A549 (cell line): Measurements from ENCODE around the gene PPP2R3B. TPM values are rescaled to one million over a fixed set of nuclear protein-coding genes. Genes with fewer than 3 reads are reported as not detected.
"Not testable (repeated sequence)": the region's sequence is repeated elsewhere in the genome, so short reads cannot be mapped to it uniquely, and the experiment has no call there.

Source experiments
- ATAC-seq, 2 experiments: fragments of 200-7000 bp in 1 of 2; fragments of >200 bp in 1 of 2; cut with Nextera tagmentation in 1 of 2; cut with Tn5 transposase in 1 of 2; 3 replicates each; pipeline versions ENCODE4 v1.8.0 to v1.9.1; 2018 to 2020; ENCODE audit warnings: mild to moderate bottlenecking in 1 of 2, moderate library complexity in 1 of 2
- CTCF ChIA-PET: fragments of 300-600 bp; sonication (Branson Sonifier 250); formaldehyde crosslinking; extraction: SDS; loops from one replicate; lab custom pipeline; 2021; ENCODE audit warnings: antibody characterized with exemption, inconsistent platforms; lab: Yijun Ruan, JAX
- POLR2A ChIA-PET: fragments of 350-600 bp; formaldehyde crosslinking; extraction: SDS; loops from one replicate; lab custom pipeline; 2021; ENCODE audit warnings: antibody characterized with exemption, inconsistent platforms; lab: Yijun Ruan, JAX
- DNase-seq, 2 experiments: peaks; one replicate each; pipeline versions ENCODE4 v3.0.0 to v3.0.0-alpha.2; 2011 to 2016; ENCODE audit warnings: low read depth in 1 of 2, low spot score in 1 of 2
- FAIRE-seq: peaks from 2 replicates; lab custom pipeline; 2011; peaks lifted over from hg19 to GRCh38; lab: Jason Lieb, UNC
- H3K27ac ChIP-seq, 2 experiments: fragments of >200 bp; sonication (Bioruptor Twin); formaldehyde crosslinking; 3 replicates each; pipeline ENCODE4 v1.5.1; 2016 to 2017
- H3K4me1 ChIP-seq: fragments of >200 bp; sonication (Bioruptor Twin); formaldehyde crosslinking; 3 replicates; pipeline ENCODE4 v1.6.1; 2016
- H3K4me2 ChIP-seq: fragments of >200 bp; sonication (Bioruptor Twin); formaldehyde crosslinking; 3 replicates; pipeline ENCODE4 v1.6.1; 2016
- H3K4me3 ChIP-seq: fragments of >200 bp; sonication (Bioruptor Twin); formaldehyde crosslinking; 3 replicates; pipeline ENCODE4 v1.5.1; 2016
- H3K9me3 ChIP-seq: fragments of >200 bp; sonication (Bioruptor Twin); formaldehyde crosslinking; 3 replicates; pipeline ENCODE4 v1.6.1; 2016
- CBX2 ChIP-seq: fragments of 200-600 bp; sonication (generic); IDR thresholded peaks from 2 replicates; pipeline ENCODE4 v1.6.1; 2016; ENCODE audit warnings: low read depth, mild to moderate bottlenecking, borderline replicate concordance
- CBX8 ChIP-seq: fragments of 200-600 bp; sonication (generic); IDR thresholded peaks from 2 replicates; pipeline ENCODE4 v1.6.1; 2016
- CEBPB ChIP-seq, 2 experiments: fragments of >200 bp in 1 of 2; sonication (Bioruptor Twin) in 1 of 2; formaldehyde crosslinking in 1 of 2; IDR thresholded peaks; 2 replicates each; pipeline ENCODE4 v1.6.1; 2012 to 2016
- E2F6 ChIP-seq: IDR thresholded peaks from 2 replicates; pipeline ENCODE4 v1.6.1; 2012; ENCODE audit warnings: low read depth, borderline replicate concordance
- EHMT2 ChIP-seq: fragments of 200-600 bp; sonication (generic); IDR thresholded peaks from 2 replicates; pipeline ENCODE4 v1.6.1; 2016; ENCODE audit warnings: antibody characterized with exemption, low read depth, mild to moderate bottlenecking, moderate library complexity
- ESRRA ChIP-seq: fragments of 150-350 bp; IDR thresholded peaks from 2 replicates; pipeline ENCODE4 v1.6.1; 2014; ENCODE audit warnings: mild to moderate bottlenecking, low read length, borderline replicate concordance
- FOSL2 ChIP-seq, 2 experiments: fragments of 450-650 bp in 1 of 2; fragments of >200 bp in 1 of 2; sonication (Bioruptor Twin) in 1 of 2; formaldehyde crosslinking; IDR thresholded peaks; 2 replicates each; pipeline versions ENCODE4 v1.5.0 to v1.6.1; 2016 to 2020; ENCODE audit warnings: mild to moderate bottlenecking in 1 of 2, moderate library complexity in 1 of 2
- FOXS1 ChIP-seq: fragments of 250-450 bp; sonication (Bioruptor Pico); IDR thresholded peaks from 2 replicates; pipeline ENCODE4 v1.5.0; 2020; ENCODE audit warnings: mild to moderate bottlenecking, moderate library complexity
- GATA3 ChIP-seq: IDR thresholded peaks from 2 replicates; pipeline ENCODE4 v1.6.1; 2012; ENCODE audit warnings: borderline replicate concordance
- HDAC2 ChIP-seq: fragments of 200-600 bp; sonication (generic); IDR thresholded peaks from 2 replicates; pipeline ENCODE4 v1.6.1; 2016
- HES2 ChIP-seq: fragments of >200 bp; sonication (Bioruptor Twin); formaldehyde crosslinking; IDR thresholded peaks from 2 replicates; pipeline ENCODE4 v1.6.1; 2016
- HMGXB4 ChIP-seq: fragments of 250-450 bp; sonication (Bioruptor Pico); IDR thresholded peaks from 2 replicates; pipeline ENCODE4 v1.5.0; 2021; ENCODE audit warnings: mild to moderate bottlenecking, moderate library complexity, borderline replicate concordance
- KDM1A ChIP-seq: fragments of 200-600 bp; sonication (generic); IDR thresholded peaks from 2 replicates; pipeline ENCODE4 v1.6.1; 2016; ENCODE audit warnings: low read depth, mild to moderate bottlenecking
- MAX ChIP-seq: IDR thresholded peaks from 2 replicates; pipeline ENCODE4 v1.6.1; 2012
- NFE2L2 ChIP-seq: fragments of 150-350 bp; conservative IDR thresholded peaks from 2 replicates; pipeline ENCODE4 v1.6.1; 2014; ENCODE audit warnings: low read length
- NR3C1 ChIP-seq: fragments of >200 bp; sonication (Bioruptor Twin); formaldehyde crosslinking; IDR thresholded peaks from 3 replicates; pipeline ENCODE4 v1.6.1; 2017
- PBX3 ChIP-seq: IDR thresholded peaks from 2 replicates; pipeline ENCODE4 v1.6.1; 2012
- POLR2A ChIP-seq: IDR thresholded peaks from 2 replicates; pipeline ENCODE4 v1.6.1; 2012; ENCODE audit warnings: mild to moderate bottlenecking, low read length
- POLR2AphosphoS2 ChIP-seq: conservative IDR thresholded peaks from 2 replicates; pipeline ENCODE4 v1.6.1; 2012; ENCODE audit warnings: low read length, improper control_type of control experiment, inconsistent platforms
- REST ChIP-seq: fragments of 200-600 bp; sonication (generic); IDR thresholded peaks from 2 replicates; pipeline ENCODE4 v1.6.1; 2016; ENCODE audit warnings: antibody characterized with exemption, mild to moderate bottlenecking, moderate library complexity
- RNF2 ChIP-seq: fragments of 200-600 bp; sonication (generic); IDR thresholded peaks from 2 replicates; pipeline ENCODE4 v1.6.1; 2016; ENCODE audit warnings: low read depth, mild to moderate bottlenecking, antibody characterized with exemption, moderate library complexity, borderline replicate concordance
- SREBF2 ChIP-seq: fragments of 450-650 bp; IDR thresholded peaks from 2 replicates; pipeline ENCODE4 v1.6.1; 2014; ENCODE audit warnings: mild to moderate bottlenecking, moderate library complexity
- TP53 ChIP-seq: fragments of 250-450 bp; sonication (Bioruptor Pico); IDR thresholded peaks from 2 replicates; pipeline ENCODE4 v1.5.0; 2021; ENCODE audit warnings: mild to moderate bottlenecking, moderate library complexity
- WGBS: methylation state at CpG from one replicate; pipeline ENCODE4 v1.1.6; 2017; ENCODE audit errors: missing lambda C conversion rate; 5-methylcytosine and 5-hydroxymethylcytosine counted together
- polyA plus RNA-seq, 4 experiments: library from polyadenylated mRNA; depleted of rRNA in 3 of 4; stranded (reverse); fragments of >200 nt; fragmentation: RNase III in 1 of 4; extraction: RNeasy Plus Mini Kit Qiagen cat#74134 plus additional on column Dnase treatment in 1 of 4; gene quantifications; 2 replicates in 3 of 4; 3 replicates in 1 of 4; pipeline ENCODE4 v1.2.3, GENCODE V29; 2011 to 2017

Gene PPP2R3B
- polyA plus RNA-seq, 2 of the 4 experiments (the other 2 are of a cell fraction), result 12.6 to 29.6 TPM

GRCh38 chrX:435536-436122 lies 48.9 kb upstream of the PPP2R3B start:
- POLR2A ChIA-PET, result no interaction called here
- Histone ChIP-seq H3K4me3 (no peak overlapping the region), H3K4me2 (peak overlapping the region; percentile 22; the same call in 2 of the 3 replicates), H3K27ac (no peak overlapping the region)
- CTCF ChIA-PET, result no interaction called here
- no peak for FAIRE-seq
- peak; percentile 40 to 67; a peak in 3 of 4 replicates for TF ChIP-seq CEBPB (IDR thresholded peaks at IDR 0.05)
- no peak for TF ChIP-seq GATA3
- TF ChIP-seq, all 56 proteins: peak for 1
- Histone ChIP-seq H3K9me3 (no peaks in the 10 kb centered on the region), H3K4me1 (no peaks in the 10 kb centered on the region)
- ATAC-seq, result peak; percentile 54 to 76
- no peak for DNase-seq
- WGBS, result 11% methylated on average over 29 of the region's 29 CpGs

- no peaks in the 10 kb centered on the region for H3K9me3 ChIP-seq
Observed at GRCh38 chrX:434946-435345, 48.2 kb upstream of the PPP2R3B start.

GRCh38 chrX:433771-434170 lies 47.1 kb upstream of the PPP2R3B start:
- DNase-seq (no peak), ATAC-seq (no peak), FAIRE-seq (no peak)
- H3K4me1 ChIP-seq, result no peaks in the 10 kb centered on the region
- CTCF ChIA-PET, result no interaction called here
- H3K9me3 ChIP-seq, result no peaks in the 10 kb centered on the region
- H3K27ac ChIP-seq, result no peak overlapping the region
- TF ChIP-seq KDM1A (no peak), POLR2AphosphoS2 (no peak), RNF2 (no peak), REST (no peak)
- no peak overlapping the region for H3K4me2 ChIP-seq
- 72% methylated on average over 26 of the region's 26 CpGs for WGBS
- POLR2A ChIA-PET, result no interaction called here
- no peak overlapping the region for H3K4me3 ChIP-seq

More at GRCh38 chrX:434946-435345, 48.2 kb upstream of the PPP2R3B start:
- peak overlapping the region; percentile 22; the same call in 2 of the 3 replicates for H3K4me2 ChIP-seq
- ChIA-PET CTCF (no interaction called here), POLR2A (no interaction called here)
- H3K27ac ChIP-seq, result no peak overlapping the region
- FAIRE-seq (no peak), ATAC-seq (no peak), DNase-seq (no peak)
- 48% methylated on average over 17 of the region's 17 CpGs for WGBS
- TF ChIP-seq EHMT2 (no peak), SREBF2 (no peak), POLR2AphosphoS2 (no peak), TP53 (CRISPR knock-in tag) (no peak), ESRRA (no peak), HMGXB4 (CRISPR knock-in tag) (no peak), NFE2L2 (no peak), NR3C1 (no peak), POLR2A (no peak), HDAC2 (no peak), MAX (no peak), E2F6 (no peak), KDM1A (no peak), FOSL2 (IDR thresholded peaks at IDR 0.05) (no peak), FOSL2 (CRISPR knock-in tag; IDR thresholded peaks at IDR 0.05) (no peak), PBX3 (no peak), FOXS1 (CRISPR knock-in tag) (no peak), CBX8 (no peak), HES2 (no peak), CBX2 (no peak)
- H3K4me1 ChIP-seq, result no peaks in the 10 kb centered on the region
- H3K4me3 ChIP-seq, result no peak overlapping the region

- H3K9me3 ChIP-seq, FAIRE-seq, DNase-seq, CTCF ChIA-PET, POLR2A ChIA-PET, ATAC-seq, H3K4me2 ChIP-seq, H3K4me3 ChIP-seq, H3K4me1 ChIP-seq, H3K27ac ChIP-seq: not testable (repeated sequence)
- 35% methylated on average over 7 of the region's 12 CpGs for WGBS
Observed at GRCh38 chrX:432666-433065, 46.0 kb upstream of the PPP2R3B start.
